ENCODE measurements around the gene NRROS. TPM values are rescaled to one million over a fixed set of nuclear protein-coding genes. Genes with fewer than 3 reads are reported as not detected.

NRROS gene
- total and polyA plus RNA-seq, 2 experiments from 2014 or later: 0.33 TPM; not detected in 1

GRCh38 chr3:196694941-196695848, 55.7 kb downstream of the NRROS start:
- Histone ChIP-seq H3K36me3 (replicated peaks; ENCODE audit: insufficient read depth, low read depth) (no peaks in the 10 kb centered on the region), H3K9me3 (ENCODE audit: low read depth) (no peaks in the 10 kb centered on the region), H3K27me3 (no peaks in the 10 kb centered on the region), H3K4me2 (no peak overlapping the region), H3K79me2 (no peaks in the 10 kb centered on the region), H2AFZ (no peak overlapping the region), H3K27ac (no peak overlapping the region), H4K20me1 (ENCODE audit: insufficient read depth, poor library complexity, severe bottlenecking) (no peaks in the 10 kb centered on the region), H3K4me3 (no peak overlapping the region), H3K4me1 (ENCODE audit: insufficient read depth) (no peaks in the 10 kb centered on the region), H3K9me2 (replicated peaks; ENCODE audit: insufficient read depth) (no peaks in the 10 kb centered on the region)
- no peak for DNase-seq (ENCODE audit: low spot score)
- 97% methylated on average over 11 of the region's 17 CpGs for WGBS (ENCODE audit: low lambda C conversion rate, missing lambda C conversion rate)
- TF ChIP-seq EZH2phosphoT487 (IDR thresholded peaks at IDR 0.05; ENCODE audit: low read depth, severe bottlenecking, unreplicated experiment) (no peak), EZH2 (IDR thresholded peaks at IDR 0.05; ENCODE audit: borderline replicate concordance) (no peak)
- TF ChIP-seq, protein P1, sequence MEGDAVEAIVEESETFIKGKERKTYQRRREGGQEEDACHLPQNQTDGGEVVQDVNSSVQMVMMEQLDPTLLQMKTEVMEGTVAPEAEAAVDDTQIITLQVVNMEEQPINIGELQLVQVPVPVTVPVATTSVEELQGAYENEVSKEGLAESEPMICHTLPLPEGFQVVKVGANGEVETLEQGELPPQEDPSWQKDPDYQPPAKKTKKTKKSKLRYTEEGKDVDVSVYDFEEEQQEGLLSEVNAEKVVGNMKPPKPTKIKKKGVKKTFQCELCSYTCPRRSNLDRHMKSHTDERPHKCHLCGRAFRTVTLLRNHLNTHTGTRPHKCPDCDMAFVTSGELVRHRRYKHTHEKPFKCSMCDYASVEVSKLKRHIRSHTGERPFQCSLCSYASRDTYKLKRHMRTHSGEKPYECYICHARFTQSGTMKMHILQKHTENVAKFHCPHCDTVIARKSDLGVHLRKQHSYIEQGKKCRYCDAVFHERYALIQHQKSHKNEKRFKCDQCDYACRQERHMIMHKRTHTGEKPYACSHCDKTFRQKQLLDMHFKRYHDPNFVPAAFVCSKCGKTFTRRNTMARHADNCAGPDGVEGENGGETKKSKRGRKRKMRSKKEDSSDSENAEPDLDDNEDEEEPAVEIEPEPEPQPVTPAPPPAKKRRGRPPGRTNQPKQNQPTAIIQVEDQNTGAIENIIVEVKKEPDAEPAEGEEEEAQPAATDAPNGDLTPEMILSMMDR (IDR thresholded peaks at IDR 0.05; ENCODE audit: poor library complexity): no peak

DNA sequence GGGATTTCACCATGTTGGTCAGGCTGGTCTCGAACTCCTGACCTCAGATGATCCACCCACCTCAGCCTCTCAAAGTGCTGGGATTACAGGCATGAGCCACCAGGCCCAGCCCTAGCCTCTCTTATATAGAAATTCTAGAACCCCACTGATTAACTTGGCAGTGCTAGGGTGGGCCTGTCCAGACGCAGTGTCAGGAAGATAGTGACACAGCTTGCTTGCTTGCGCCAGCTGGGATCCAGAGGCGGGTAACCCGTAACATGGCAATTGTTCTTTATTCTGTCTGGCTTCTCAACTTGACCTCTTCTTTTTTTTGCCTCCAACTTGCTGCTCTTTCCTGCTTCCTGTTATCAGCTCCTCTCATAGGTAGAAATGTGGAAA, 56.3 kb downstream of the NRROS start:
- WGBS (ENCODE audit: low lambda C conversion rate, missing lambda C conversion rate): 95% methylated on average over 5 of the region's 5 CpGs
- no peaks in the 10 kb centered on the region for H3K27me3 ChIP-seq

GRCh38 chr3:196697270-196697669, 57.8 kb downstream of the NRROS start:
- Histone ChIP-seq H4K20me1 (ENCODE audit: insufficient read depth, poor library complexity, severe bottlenecking) (no peaks in the 10 kb centered on the region), H3K27me3 (no peaks in the 10 kb centered on the region), H3K4me3 (no peak overlapping the region), H3K79me2 (no peaks in the 10 kb centered on the region), H3K36me3 (replicated peaks; ENCODE audit: insufficient read depth, low read depth) (no peaks in the 10 kb centered on the region), H3K27ac (no peak overlapping the region), H2AFZ (no peak overlapping the region), H3K9me2 (replicated peaks; ENCODE audit: insufficient read depth) (no peaks in the 10 kb centered on the region), H3K9me3 (ENCODE audit: low read depth) (no peaks in the 10 kb centered on the region), H3K4me1 (ENCODE audit: insufficient read depth) (no peaks in the 10 kb centered on the region), H3K4me2 (no peak overlapping the region)
- 87% methylated on average over 5 of the region's 5 CpGs for WGBS (ENCODE audit: low lambda C conversion rate, missing lambda C conversion rate)
- no peak for DNase-seq (ENCODE audit: low spot score)
- TF ChIP-seq, protein P1 (IDR thresholded peaks at IDR 0.05; ENCODE audit: poor library complexity): no peak
- no peak for TF ChIP-seq EZH2phosphoT487 (IDR thresholded peaks at IDR 0.05; ENCODE audit: low read depth, severe bottlenecking, unreplicated experiment)

More for the DNA sequence above, 56.3 kb downstream of the NRROS start:
- Histone ChIP-seq H3K9me2 (replicated peaks; ENCODE audit: insufficient read depth) (no peaks in the 10 kb centered on the region), H2AFZ (no peak overlapping the region), H3K4me2 (no peak overlapping the region), H3K4me1 (ENCODE audit: insufficient read depth) (no peaks in the 10 kb centered on the region), H3K27ac (no peak overlapping the region), H3K36me3 (replicated peaks; ENCODE audit: insufficient read depth, low read depth) (no peaks in the 10 kb centered on the region), H3K4me3 (no peak overlapping the region), H3K9me3 (ENCODE audit: low read depth) (no peaks in the 10 kb centered on the region), H3K79me2 (no peaks in the 10 kb centered on the region), H4K20me1 (ENCODE audit: insufficient read depth, poor library complexity, severe bottlenecking) (no peaks in the 10 kb centered on the region)
- TF ChIP-seq EZH2 (IDR thresholded peaks at IDR 0.05; ENCODE audit: borderline replicate concordance): no peak
- no peak for TF ChIP-seq EZH2phosphoT487 (IDR thresholded peaks at IDR 0.05; ENCODE audit: low read depth, severe bottlenecking, unreplicated experiment)
- TF ChIP-seq, protein P1 (IDR thresholded peaks at IDR 0.05; ENCODE audit: poor library complexity): no peak
- no peak for DNase-seq (ENCODE audit: low spot score)

All from hepatocyte (in vitro differentiated cells).